K562 (cell line): ENCODE results near the gene IREB2. TPM values are rescaled to one million over a fixed set of nuclear protein-coding genes. Genes with fewer than 3 reads are reported as not detected.

ENCODE experiments used
- ARNT ChIP-seq, 2 experiments: fragments of 450-650 bp; IDR thresholded peaks; 2 replicates each; pipeline ENCODE4 v1.6.1; 2016; ENCODE audit warnings: mild to moderate bottlenecking in 1 of 2
- BACH1 ChIP-seq: fragments of 200-800 bp; sonication (Bioruptor generic); IDR thresholded peaks from 2 replicates; pipeline ENCODE4 v1.6.1; 2016; ENCODE audit warnings: missing genetic modification characterization, missing compliant biosample characterization
- CBX2 ChIP-seq: fragments of 200-600 bp; sonication (generic); IDR thresholded peaks from one replicate; pipeline ENCODE4 v1.6.1; 2012; ENCODE audit warnings: mild to moderate bottlenecking, low read length, inconsistent platforms; ENCODE audit not compliant: insufficient read depth, poor library complexity, severe bottlenecking
- JUN ChIP-seq, 2 experiments: sonication (generic) in 1 of 2; formaldehyde crosslinking in 1 of 2; IDR thresholded peaks; 2 replicates each; pipeline versions ENCODE4 v1.6.1 to v1.8.0; 2012 to 2022; ENCODE audit warnings: borderline replicate concordance in 2 of 2, mild to moderate bottlenecking in 2 of 2, improper control_type of control experiment in 1 of 2, low read depth in 1 of 2, low read length in 1 of 2, missing genetic modification reagents in 1 of 2
- TAF9B ChIP-seq: fragments of 450-650 bp; IDR thresholded peaks from 2 replicates; pipeline ENCODE4 v1.6.1; 2018; ENCODE audit warnings: mild to moderate bottlenecking; ENCODE audit not compliant: partially characterized antibody
- U2AF1 ChIP-seq: fragments of 200-400 bp; formaldehyde crosslinking; optimal IDR thresholded peaks from 2 replicates; pipeline ENCODE3; 2017; ENCODE audit warnings: mild to moderate bottlenecking, low read depth, low read length, moderate library complexity
- ZC3H8 ChIP-seq: fragments of 450-650 bp; IDR thresholded peaks from 2 replicates; pipeline ENCODE4 v1.6.1; 2017
- ZNF174 ChIP-seq: fragments of 250-450 bp; sonication (Bioruptor Pico); IDR thresholded peaks from 2 replicates; pipeline ENCODE4 v1.4.0; 2020; ENCODE audit warnings: mild to moderate bottlenecking
- ZNF384 ChIP-seq: IDR thresholded peaks from 2 replicates; pipeline ENCODE4 v1.6.1; 2012; ENCODE audit warnings: low read depth, low read length, improper control_type of control experiment
- ZNF507 ChIP-seq: conservative IDR thresholded peaks from 2 replicates; pipeline ENCODE4 v1.6.1; 2017; ENCODE audit warnings: missing genetic modification characterization, missing compliant biosample characterization
- ZNF583 ChIP-seq: fragments of 250-450 bp; sonication (Bioruptor Pico); IDR thresholded peaks from 2 replicates; pipeline ENCODE4 v1.4.0; 2020
- polyA plus RNA-seq, 8 experiments: library from polyadenylated mRNA; depleted of rRNA in 4 of 8; stranded (reverse) in 5 of 8; unstranded in 3 of 8; fragments of >200 nt; fragmentation: Nextera tagmentation in 2 of 8; fragmentation: Illumina TruSeq in 1 of 8; extraction: Ambion mirVana in 2 of 8; extraction: Trizol in 1 of 8; gene quantifications; 2 replicates each; pipeline versions ENCODE4 v1.2.1 to v1.2.3, GENCODE V29; 2011 to 2014; ENCODE audit warnings: inconsistent platforms in 1 of 8, missing spikeins in 1 of 8
- total RNA-seq, 7 experiments: library from RNA; depleted of rRNA in 6 of 7; stranded (reverse); fragments of >200 nt in 6 of 7; fragmentation: Illumina TruSeq in 2 of 7; extraction: Trizol in 2 of 7; gene quantifications; 2 replicates each; pipeline versions ENCODE4 v1.2.1 to v1.2.3, GENCODE V29; 2011 to 2021; ENCODE audit warnings: low replicate concordance in 1 of 7
- TF ChIP-seq, protein P1 (sequence below): fragments of 450-650 bp; IDR thresholded peaks from 2 replicates; pipeline ENCODE4 v1.6.1; 2016
- TF ChIP-seq, protein P2 (sequence below): sonication (generic); formaldehyde crosslinking; IDR thresholded peaks from 2 replicates; pipeline ENCODE4 v1.8.1; 2023; ENCODE audit warnings: missing genetic modification reagents, mild to moderate bottlenecking, borderline replicate concordance

The IREB2 gene
- total and polyA plus RNA-seq, 9 of the 15 experiments (the other 6 are each of a cell fraction or from before 2014, with no cell fraction given): 16.8 to 61.7 (median 34.0) TPM

DNA sequence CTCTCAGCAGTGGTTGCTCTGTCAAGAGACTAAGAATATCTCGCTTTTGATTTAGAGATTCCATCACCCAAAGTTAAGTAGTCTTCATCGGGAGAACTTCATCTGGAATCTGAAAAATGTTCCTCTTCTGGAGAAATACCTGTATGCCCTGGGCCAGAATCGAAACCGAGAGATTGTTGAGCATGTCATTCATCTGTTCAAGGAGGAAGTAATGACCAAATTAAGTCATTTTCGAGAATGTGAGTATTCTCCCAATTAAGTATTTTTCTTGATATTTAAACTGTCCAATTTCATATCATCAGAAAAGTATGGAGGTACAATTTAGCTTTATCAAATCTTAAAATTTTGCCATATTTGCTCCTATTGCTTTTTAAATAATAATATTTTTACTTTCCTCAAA lies 89.3 kb downstream of the IREB2 start (continued):
- TF ChIP-seq, protein P1, sequence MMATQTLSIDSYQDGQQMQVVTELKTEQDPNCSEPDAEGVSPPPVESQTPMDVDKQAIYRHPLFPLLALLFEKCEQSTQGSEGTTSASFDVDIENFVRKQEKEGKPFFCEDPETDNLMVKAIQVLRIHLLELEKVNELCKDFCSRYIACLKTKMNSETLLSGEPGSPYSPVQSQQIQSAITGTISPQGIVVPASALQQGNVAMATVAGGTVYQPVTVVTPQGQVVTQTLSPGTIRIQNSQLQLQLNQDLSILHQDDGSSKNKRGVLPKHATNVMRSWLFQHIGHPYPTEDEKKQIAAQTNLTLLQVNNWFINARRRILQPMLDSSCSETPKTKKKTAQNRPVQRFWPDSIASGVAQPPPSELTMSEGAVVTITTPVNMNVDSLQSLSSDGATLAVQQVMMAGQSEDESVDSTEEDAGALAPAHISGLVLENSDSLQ: peak; percentile 69
- TF ChIP-seq ZC3H8 (no peak), CBX2 (no peak), ZNF384 (0 out of 2 replicates have a peak, but pooled peaks have one; percentile 17), ZNF174 (CRISPR knock-in tag) (no peak), TAF9B (no peak), ZNF507 (tag) (no peak), U2AF1 (no peak), JUN (IDR thresholded peaks at IDR 0.05; ENCODE audit: borderline replicate concordance, low read depth, low read length) (no peak), JUN (CRISPR knock-in tag; IDR thresholded peaks at IDR 0.05; ENCODE audit: borderline replicate concordance) (no peak), BACH1 (no peak), ARNT (IDR thresholded peaks at IDR 0.05) (no peak), ZNF583 (CRISPR knock-in tag) (no peak)
- TF ChIP-seq, protein P2, sequence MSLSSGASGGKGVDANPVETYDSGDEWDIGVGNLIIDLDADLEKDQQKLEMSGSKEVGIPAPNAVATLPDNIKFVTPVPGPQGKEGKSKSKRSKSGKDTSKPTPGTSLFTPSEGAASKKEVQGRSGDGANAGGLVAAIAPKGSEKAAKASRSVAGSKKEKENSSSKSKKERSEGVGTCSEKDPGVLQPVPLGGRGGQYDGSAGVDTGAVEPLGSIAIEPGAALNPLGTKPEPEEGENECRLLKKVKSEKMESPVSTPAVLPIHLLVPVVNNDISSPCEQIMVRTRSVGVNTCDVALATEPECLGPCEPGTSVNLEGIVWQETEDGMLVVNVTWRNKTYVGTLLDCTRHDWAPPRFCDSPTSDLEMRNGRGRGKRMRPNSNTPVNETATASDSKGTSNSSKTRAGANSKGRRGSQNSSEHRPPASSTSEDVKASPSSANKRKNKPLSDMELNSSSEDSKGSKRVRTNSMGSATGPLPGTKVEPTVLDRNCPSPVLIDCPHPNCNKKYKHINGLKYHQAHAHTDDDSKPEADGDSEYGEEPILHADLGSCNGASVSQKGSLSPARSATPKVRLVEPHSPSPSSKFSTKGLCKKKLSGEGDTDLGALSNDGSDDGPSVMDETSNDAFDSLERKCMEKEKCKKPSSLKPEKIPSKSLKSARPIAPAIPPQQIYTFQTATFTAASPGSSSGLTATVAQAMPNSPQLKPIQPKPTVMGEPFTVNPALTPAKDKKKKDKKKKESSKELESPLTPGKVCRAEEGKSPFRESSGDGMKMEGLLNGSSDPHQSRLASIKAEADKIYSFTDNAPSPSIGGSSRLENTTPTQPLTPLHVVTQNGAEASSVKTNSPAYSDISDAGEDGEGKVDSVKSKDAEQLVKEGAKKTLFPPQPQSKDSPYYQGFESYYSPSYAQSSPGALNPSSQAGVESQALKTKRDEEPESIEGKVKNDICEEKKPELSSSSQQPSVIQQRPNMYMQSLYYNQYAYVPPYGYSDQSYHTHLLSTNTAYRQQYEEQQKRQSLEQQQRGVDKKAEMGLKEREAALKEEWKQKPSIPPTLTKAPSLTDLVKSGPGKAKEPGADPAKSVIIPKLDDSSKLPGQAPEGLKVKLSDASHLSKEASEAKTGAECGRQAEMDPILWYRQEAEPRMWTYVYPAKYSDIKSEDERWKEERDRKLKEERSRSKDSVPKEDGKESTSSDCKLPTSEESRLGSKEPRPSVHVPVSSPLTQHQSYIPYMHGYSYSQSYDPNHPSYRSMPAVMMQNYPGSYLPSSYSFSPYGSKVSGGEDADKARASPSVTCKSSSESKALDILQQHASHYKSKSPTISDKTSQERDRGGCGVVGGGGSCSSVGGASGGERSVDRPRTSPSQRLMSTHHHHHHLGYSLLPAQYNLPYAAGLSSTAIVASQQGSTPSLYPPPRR (CRISPR knock-in tag): no peak
